ENCODE measurements around the gene PSMF1. TPM values are rescaled to one million over a fixed set of nuclear protein-coding genes. Genes with fewer than 3 reads are reported as not detected.

Gene PSMF1
- total and polyA plus RNA-seq, 9 of the 15 experiments (the other 6 are each of a cell fraction or from before 2014, with no cell fraction given), result 8.5 to 192 (median 33.2) TPM

- Histone ChIP-seq H3K9ac (ENCODE audit: insufficient read depth in 1 of 2, low read depth in 2 of 2, low read length in 2 of 2) (no peak overlapping the region; a peak in 1 of 4 replicates), H3K4me2 (ENCODE audit: insufficient read depth, low read length) (peak overlapping the region; percentile 21; the same call in 1 of the 2 replicates), H3K79me2 (ENCODE audit: control insufficient read depth, insufficient read depth, low read length) (no peaks in the 10 kb centered on the region), H3K27me3 (ENCODE audit: control insufficient read depth in 2 of 2, insufficient read depth in 2 of 2, low read length in 2 of 2) (no peaks in the 10 kb centered on the region), H2AFZ (ENCODE audit: low read depth, low read length) (peak overlapping the region; percentile 78), H4K20me1 (replicated peaks; ENCODE audit: control insufficient read depth, insufficient read depth, low read length) (no peaks in the 10 kb centered on the region), H3K4me3 (no peak overlapping the region), H3K9me3 (replicated peaks; ENCODE audit: control insufficient read depth, insufficient read depth, low read depth, low read length) (peaks cover 2% of the 10 kb centered on the region; the same call in 1 of the 2 replicates), H3K27ac (ENCODE audit: extremely low read depth, low read depth, low read length) (no peak overlapping the region), H3K4me1 (replicated peaks in 1 of 2; ENCODE audit: control insufficient read depth in 2 of 2, insufficient read depth in 2 of 2, low read length in 2 of 2) (peaks cover 0 to 21% of the 10 kb centered on the region in 2 experiments; a peak in 2 of 5 replicates), H3K36me3 (ENCODE audit: control insufficient read depth, insufficient read depth, low read length) (no peaks in the 10 kb centered on the region), H3K9me1 (ENCODE audit: control insufficient read depth, insufficient read depth, low read length) (no peaks in the 10 kb centered on the region)
- ChIA-PET POLR2A (interaction anchor here (0.6 to 0.7 kb wide), 2 partner anchors 52 to 107 kb away, joined by 3 read pairs; no protein-coding TSS in a partner anchor), CTCF (ENCODE audit: low intra/inter-chr PET ratio) (no interaction called here)
- DNase-seq (ENCODE audit: extremely low read depth in 1 of 4, low spot score in 3 of 4) (peak; percentile 21 to 59 (median 38)), ATAC-seq (peak; percentile 33), FAIRE-seq (no peak)
- WGBS (ENCODE audit: insufficient coverage, low coverage, missing lambda C conversion rate), result 7% methylated on average over 6 of the region's 6 CpGs
- in situ Hi-C loops (cut with MboI) (no loop called here), intact Hi-C loops (cut with micrococcal nuclease) (no loop called here)
- BruUV-seq (replicated peaks), result no TSS peak
- no peak for TF ChIP-seq SP2 (IDR thresholded peaks at IDR 0.05; ENCODE audit: extremely low read depth, low read depth, low read length, poor library complexity, severe bottlenecking)
- peak; percentile 61; the same call in 1 of the 2 replicates for TF ChIP-seq ZNF316 (IDR thresholded peaks at IDR 0.05)
- TF ChIP-seq TGIF2 (CRISPR knock-in tag; IDR thresholded peaks at IDR 0.05), result no peak
- TF ChIP-seq ZZZ3 (IDR thresholded peaks at IDR 0.05), result no peak
- TF ChIP-seq VEZF1 (CRISPR knock-in tag; IDR thresholded peaks at IDR 0.05), result no peak; the same call in 1 of the 2 replicates
- peak; percentile 70 for TF ChIP-seq DPF2 (IDR thresholded peaks at IDR 0.05)
- TF ChIP-seq ZNF589 (CRISPR knock-in tag; IDR thresholded peaks at IDR 0.05; ENCODE audit: low read depth), result no peak
- TF ChIP-seq SIN3A (IDR thresholded peaks at IDR 0.05; ENCODE audit: borderline replicate concordance in 2 of 2, control insufficient read depth in 1 of 2, low read depth in 2 of 2, low read length in 2 of 2), result no peak
- no peak for TF ChIP-seq POLR2G (IDR thresholded peaks at IDR 0.05; ENCODE audit: low read depth, low read length)
- no peak for TF ChIP-seq MECOM (CRISPR knock-in tag; IDR thresholded peaks at IDR 0.05)
- TF ChIP-seq C11orf30 (IDR thresholded peaks at IDR 0.05; ENCODE audit: low read depth), result peak; percentile 59
- no peak for TF ChIP-seq ZNF445 (CRISPR knock-in tag; IDR thresholded peaks at IDR 0.05; ENCODE audit: low read depth)
- no peak for TF ChIP-seq PRPF4 (IDR thresholded peaks at IDR 0.05; ENCODE audit: insufficient read depth, low read depth, low read length, poor library complexity, severe bottlenecking)
- TF ChIP-seq HSF4 (CRISPR knock-in tag; IDR thresholded peaks at IDR 0.05; ENCODE audit: borderline replicate concordance), result no peak
- TF ChIP-seq ZNF277 (CRISPR knock-in tag; IDR thresholded peaks at IDR 0.05; ENCODE audit: borderline replicate concordance), result no peak
- no peak for TF ChIP-seq RBFOX2 (IDR thresholded peaks at IDR 0.05; ENCODE audit: low read depth, low read length)
- TF ChIP-seq ARID1B (IDR thresholded peaks at IDR 0.05), result peak; percentile 41; the same call in 1 of the 2 replicates
- peak; percentile 97 for TF ChIP-seq NFYB (IDR thresholded peaks at IDR 0.05; ENCODE audit: extremely low read depth, insufficient read length)
- TF ChIP-seq MAFF (IDR thresholded peaks at IDR 0.05; ENCODE audit: low read length), result peak; percentile 32; the same call in 1 of the 2 replicates
- TF ChIP-seq ZNF57 (CRISPR knock-in tag; IDR thresholded peaks at IDR 0.05), result no peak
Measured at GRCh38 chr20:1085492-1086276, 32.7 kb upstream of the PSMF1 start.
